HG02840 (cell line): ENCODE data around the gene PPIB.
"Not testable (repeated sequence)": the region's sequence is repeated elsewhere in the genome, so short reads cannot be mapped to it uniquely, and the experiment has no call there.

Experiments used
- ATAC-seq: cut with Tn5 transposase; IDR thresholded peaks from one replicate; pipeline ENCODE4 v1.9.1; 2021; ENCODE audit warnings: mild to moderate bottlenecking, moderate library complexity, moderate number of reproducible peaks; ENCODE audit not compliant: unreplicated experiment, low FRiP score

PPIB gene

GRCh38 chr15:64111679-64112050, 51.2 kb downstream of the PPIB start:
- no peak for ATAC-seq

GRCh38 chr15:64110950-64111678, 51.7 kb downstream of the PPIB start:
- ATAC-seq: no peak

GRCh38 chr15:64110108-64110701, 52.6 kb downstream of the PPIB start:
- not testable (repeated sequence) for ATAC-seq

- ATAC-seq: no peak
Measured at GRCh38 chr15:64107337-64107736, 55.5 kb downstream of the PPIB start.
